Lower leg skin (tissue), 4 donors: ENCODE measurements around the gene TLNRD1. TPM values are rescaled to one million over a fixed set of nuclear protein-coding genes. Genes with fewer than 3 reads are reported as not detected.

Experiments
- DNase-seq, 2 donors: peaks; one replicate each; pipeline ENCODE4 v3.0.0-alpha.2; 2019; ENCODE audit warnings: low spot score in 2 of 2
- H3K4me3 ChIP-seq: fragments of 200-600 bp; sonication (generic); 2 replicates; pipeline ENCODE4 v1.5.1; 2017; ENCODE audit warnings: mild to moderate bottlenecking, low read depth; ENCODE audit not compliant: poor library complexity, severe bottlenecking
- POLR2A ChIP-seq, 2 donors: fragments of 450-650 bp; IDR thresholded peaks; one replicate each; pipeline ENCODE4 v1.6.1; 2016 to 2017; ENCODE audit warnings: antibody characterized with exemption in 2 of 2, mild to moderate bottlenecking in 1 of 2, moderate library complexity in 1 of 2
- WGBS, 2 donors: methylation state at CpG; one replicate each; pipeline ENCODE4 v1.1.5; 2018; 5-methylcytosine and 5-hydroxymethylcytosine counted together
- intact Hi-C: fragments of 100-400 bp; cut with DNase I; formaldehyde crosslinking; loops from one replicate; pipeline ENCODE4 v1.15.0; 2023; ENCODE audit warnings: low total_unique reads
- total RNA-seq, 4 donors: library from RNA; depleted of rRNA; stranded (reverse); fragments of >200 nt; gene quantifications; one replicate each; pipeline ENCODE4 v1.1.0, GENCODE V29; 2016
- TF ChIP-seq, protein P1 (sequence below), 3 donors: fragments of 450-650 bp; IDR thresholded peaks; one replicate each; pipeline ENCODE4 v1.5.1; 2016; ENCODE audit warnings: antibody characterized with exemption in 3 of 3, mild to moderate bottlenecking in 3 of 3, moderate library complexity in 2 of 3

Gene TLNRD1
- total RNA-seq, 4 donors from 2014 or later, result 7.3 to 15.0 (median 12.1) TPM

DNA sequence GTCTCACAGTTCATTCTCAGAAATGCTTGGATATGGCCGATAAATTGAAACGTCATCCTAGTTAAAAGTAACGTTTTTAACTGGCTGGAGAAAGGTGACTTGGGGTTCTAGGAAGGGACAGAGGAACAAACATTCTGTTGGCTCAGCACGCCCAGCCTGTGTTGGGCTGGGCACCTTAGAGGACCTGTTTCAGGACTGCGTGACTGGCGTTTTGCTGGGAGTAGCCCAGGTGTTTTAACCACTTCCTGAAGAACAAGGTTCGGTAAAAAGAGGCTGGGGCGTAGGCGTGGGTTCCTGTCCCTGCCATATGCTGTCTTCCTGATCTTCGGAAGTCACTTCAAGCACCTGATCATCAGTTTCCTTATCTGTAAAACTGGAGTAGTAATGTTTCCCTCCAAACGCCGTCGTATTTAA is 1.1 kb upstream of the TLNRD1 start:
- intact Hi-C loops, result no loop called here
- WGBS, 2 donors, result 41 to 52% methylated on average over 13 of the region's 13 CpGs
- no peak overlapping the region for H3K4me3 ChIP-seq
- DNase-seq, result peak in 1 of 2 donors; percentile 88
- TF ChIP-seq POLR2A (IDR thresholded peaks at IDR 0.05), result no peak
- TF ChIP-seq, protein P1, sequence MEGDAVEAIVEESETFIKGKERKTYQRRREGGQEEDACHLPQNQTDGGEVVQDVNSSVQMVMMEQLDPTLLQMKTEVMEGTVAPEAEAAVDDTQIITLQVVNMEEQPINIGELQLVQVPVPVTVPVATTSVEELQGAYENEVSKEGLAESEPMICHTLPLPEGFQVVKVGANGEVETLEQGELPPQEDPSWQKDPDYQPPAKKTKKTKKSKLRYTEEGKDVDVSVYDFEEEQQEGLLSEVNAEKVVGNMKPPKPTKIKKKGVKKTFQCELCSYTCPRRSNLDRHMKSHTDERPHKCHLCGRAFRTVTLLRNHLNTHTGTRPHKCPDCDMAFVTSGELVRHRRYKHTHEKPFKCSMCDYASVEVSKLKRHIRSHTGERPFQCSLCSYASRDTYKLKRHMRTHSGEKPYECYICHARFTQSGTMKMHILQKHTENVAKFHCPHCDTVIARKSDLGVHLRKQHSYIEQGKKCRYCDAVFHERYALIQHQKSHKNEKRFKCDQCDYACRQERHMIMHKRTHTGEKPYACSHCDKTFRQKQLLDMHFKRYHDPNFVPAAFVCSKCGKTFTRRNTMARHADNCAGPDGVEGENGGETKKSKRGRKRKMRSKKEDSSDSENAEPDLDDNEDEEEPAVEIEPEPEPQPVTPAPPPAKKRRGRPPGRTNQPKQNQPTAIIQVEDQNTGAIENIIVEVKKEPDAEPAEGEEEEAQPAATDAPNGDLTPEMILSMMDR (IDR thresholded peaks at IDR 0.05), result no peak

DNA sequence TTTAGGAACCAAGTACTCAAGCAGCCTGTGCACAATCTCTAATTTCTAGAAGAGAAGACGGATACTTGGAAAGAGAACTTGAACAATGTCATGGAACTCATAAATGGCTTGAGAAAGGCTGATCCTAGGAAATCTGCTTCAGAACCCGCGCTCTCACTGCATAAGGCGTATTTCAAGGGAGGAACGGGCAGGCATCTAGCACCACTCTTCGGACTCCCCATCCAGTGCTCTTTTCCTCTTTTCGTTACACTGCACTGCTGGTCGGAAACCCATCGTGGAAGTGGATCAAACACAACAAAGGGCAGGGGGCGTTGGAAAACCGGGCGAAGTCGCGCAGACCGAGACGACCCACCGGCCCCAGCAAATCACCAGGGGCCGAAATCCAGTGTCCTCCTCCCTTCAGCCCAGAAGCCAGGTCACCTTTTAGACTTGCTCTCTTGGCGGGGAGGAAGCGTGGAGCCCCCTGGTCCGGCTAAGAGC is 539 bp upstream of the TLNRD1 start:
- DNase-seq, result no peak
- H3K4me3 ChIP-seq, result peak overlapping the region; percentile 77
- no peak for TF ChIP-seq POLR2A (IDR thresholded peaks at IDR 0.05)
- TF ChIP-seq, protein P1 (IDR thresholded peaks at IDR 0.05), result no peak
- WGBS, 2 donors, result 5 to 7% methylated on average over 20 to 21 of the region's 21 CpGs
- intact Hi-C loops, result no loop called here

DNA sequence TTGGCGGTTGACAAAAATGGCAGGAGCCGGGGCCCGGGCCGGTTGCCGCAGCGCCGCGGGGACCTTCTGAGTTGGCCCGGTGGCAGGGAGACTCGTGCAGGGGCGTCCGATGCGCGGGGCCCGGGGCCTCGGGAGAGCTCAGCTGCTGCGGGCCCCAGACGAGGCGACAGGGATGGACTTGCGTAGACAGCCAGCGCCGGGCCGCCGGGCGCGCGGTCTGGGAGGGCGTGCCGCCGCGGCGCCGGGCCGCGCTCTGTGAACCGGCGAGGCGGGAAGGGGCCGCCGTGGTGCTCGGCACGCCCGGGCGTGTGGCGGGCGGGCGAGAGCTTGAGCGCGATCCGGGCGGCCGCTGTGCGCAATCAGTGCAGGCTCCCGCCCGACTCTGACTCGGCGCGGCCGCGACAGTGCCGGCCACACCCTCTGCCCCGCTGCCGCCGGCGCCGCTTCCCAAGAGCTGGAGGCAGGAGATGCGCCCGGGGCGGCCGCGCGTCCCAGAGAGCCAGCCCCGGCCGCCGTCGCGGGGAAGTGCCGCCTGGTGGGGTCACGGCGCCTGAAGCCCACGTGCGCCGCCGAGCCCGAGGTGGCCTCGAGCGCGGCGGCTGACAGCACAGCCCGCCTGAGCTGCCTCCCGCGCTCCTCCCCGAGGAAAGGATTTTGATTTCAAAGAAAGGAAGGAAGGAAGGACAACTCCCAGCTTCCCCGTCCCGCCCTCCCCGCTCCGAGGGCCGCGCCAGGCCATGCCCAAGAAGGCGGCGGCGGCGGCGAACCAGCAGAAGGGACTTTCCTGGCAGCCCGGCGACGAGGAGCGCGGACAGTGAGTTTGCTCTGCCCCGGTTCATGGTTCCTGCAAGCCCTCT is 657 bp downstream of the TLNRD1 start:
- intact Hi-C loops, result no loop called here
- TF ChIP-seq, protein P1 (IDR thresholded peaks at IDR 0.05), result no peak
- no peak for TF ChIP-seq POLR2A (IDR thresholded peaks at IDR 0.05)
- WGBS, 2 donors, result 0% methylated on average over 32 to 67 of the region's 110 CpGs
- DNase-seq, result peak; percentile 55 to 93
- H3K4me3 ChIP-seq, result peak overlapping the region; percentile 77

DNA sequence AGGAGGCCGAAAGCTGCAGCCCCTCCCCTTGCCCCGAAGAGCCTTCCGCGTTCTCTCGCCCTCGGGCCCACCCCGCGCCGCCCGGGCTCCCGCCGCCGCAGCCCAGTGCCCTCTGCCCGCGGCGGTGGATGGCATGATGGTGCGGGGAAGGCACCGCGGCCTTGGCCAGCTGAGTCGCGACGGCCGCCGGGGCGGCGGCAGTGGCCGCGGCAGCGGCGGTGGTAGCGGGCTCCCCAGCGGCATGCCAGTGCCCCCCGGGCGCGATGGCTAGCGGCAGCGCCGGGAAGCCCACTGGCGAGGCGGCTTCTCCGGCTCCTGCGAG is 1.2 kb downstream of the TLNRD1 start:
- intact Hi-C loops, result no loop called here
- WGBS, 2 donors, result 0 to 3% methylated on average over 1 to 42 of the region's 42 CpGs
- no peak for DNase-seq
- TF ChIP-seq POLR2A (IDR thresholded peaks at IDR 0.05), result no peak
- TF ChIP-seq, protein P1 (IDR thresholded peaks at IDR 0.05), result no peak
- H3K4me3 ChIP-seq, result peak overlapping the region; percentile 77

DNA sequence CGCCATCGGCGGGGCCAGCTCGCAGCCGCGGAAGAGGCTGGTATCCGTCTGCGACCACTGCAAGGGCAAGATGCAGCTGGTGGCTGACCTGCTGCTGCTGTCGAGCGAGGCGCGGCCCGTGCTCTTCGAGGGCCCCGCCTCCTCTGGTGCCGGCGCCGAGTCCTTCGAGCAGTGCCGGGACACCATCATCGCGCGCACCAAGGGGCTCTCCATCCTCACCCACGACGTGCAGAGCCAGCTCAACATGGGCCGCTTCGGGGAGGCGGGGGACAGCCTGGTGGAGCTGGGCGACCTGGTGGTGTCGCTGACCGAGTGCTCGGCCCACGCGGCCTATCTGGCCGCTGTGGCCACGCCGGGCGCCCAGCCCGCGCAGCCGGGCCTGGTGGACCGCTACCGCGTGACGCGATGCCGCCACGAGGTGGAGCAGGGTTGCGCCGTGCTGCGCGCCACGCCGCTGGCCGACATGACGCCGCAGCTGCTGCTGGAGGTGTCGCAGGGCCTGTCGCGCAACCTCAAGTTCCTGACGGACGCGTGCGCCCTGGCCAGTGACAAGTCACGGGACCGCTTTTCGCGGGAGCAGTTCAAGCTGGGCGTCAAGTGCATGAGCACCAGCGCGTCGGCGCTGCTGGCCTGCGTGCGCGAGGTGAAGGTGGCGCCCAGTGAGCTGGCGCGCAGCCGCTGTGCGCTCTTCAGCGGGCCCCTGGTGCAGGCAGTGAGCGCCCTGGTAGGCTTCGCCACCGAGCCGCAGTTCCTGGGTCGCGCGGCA is 1.8 kb downstream of the TLNRD1 start:
- DNase-seq, result peak in 1 of 2 donors; percentile 87
- WGBS, 2 donors, result 69 to 76% methylated on average over 28 to 63 of the region's 89 CpGs
- H3K4me3 ChIP-seq, result peak overlapping the region; percentile 77
- intact Hi-C loops, result no loop called here
- TF ChIP-seq, protein P1 (IDR thresholded peaks at IDR 0.05), result no peak
- TF ChIP-seq POLR2A (IDR thresholded peaks at IDR 0.05), result no peak
